GM19043 (cell line): Measurements from ENCODE around the gene PRSS57.
"Not testable (repeated sequence)": the region's sequence is repeated elsewhere in the genome, so short reads cannot be mapped to it uniquely, and the experiment has no call there.

ENCODE experiments used
- ATAC-seq: cut with Tn5 transposase; IDR thresholded peaks from one replicate; pipeline ENCODE4 v1.9.1; 2021; ENCODE audit warnings: low read depth; ENCODE audit not compliant: unreplicated experiment

The PRSS57 gene

DNA sequence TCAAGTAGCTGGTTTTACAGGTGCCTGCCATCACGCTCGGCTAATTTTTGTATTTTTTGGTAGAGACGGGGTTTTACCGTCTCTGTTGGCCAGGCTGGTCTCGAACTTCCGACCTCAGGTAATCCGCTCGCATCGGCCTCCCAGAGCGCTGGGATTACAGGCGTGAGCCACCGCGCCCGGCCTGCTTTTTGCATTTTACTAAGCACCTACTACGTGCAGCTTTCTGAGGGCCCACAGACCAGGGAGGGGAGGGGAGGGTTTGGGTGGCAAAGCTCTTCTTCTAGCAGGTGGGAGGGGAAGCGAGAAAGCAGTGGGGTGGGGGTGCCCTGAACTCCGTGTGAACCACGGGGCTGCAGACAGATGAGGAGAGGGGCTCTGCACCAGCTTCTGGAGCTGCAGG lies 28.5 kb upstream of the PRSS57 start:
- ATAC-seq: no peak

DNA sequence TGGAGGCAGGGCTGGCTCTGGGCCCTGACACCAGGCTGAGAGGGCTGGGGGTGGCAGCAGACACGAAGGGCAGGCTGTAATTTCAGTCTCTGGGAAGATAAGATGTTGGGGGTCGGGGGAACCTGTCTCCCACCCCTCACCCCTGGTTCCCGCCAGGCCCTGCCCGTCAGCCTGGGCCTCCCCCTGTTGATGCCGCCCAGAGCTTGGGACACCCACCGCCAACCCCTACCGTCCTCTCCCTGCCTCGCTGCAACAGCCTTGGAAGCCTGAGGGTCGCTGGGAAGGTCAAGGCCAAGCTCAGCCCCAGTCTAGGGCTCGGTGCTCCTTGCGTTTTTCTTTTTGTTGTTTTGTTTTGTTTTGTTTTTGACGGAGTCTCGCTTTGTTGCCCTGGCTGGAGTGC lies 28.0 kb upstream of the PRSS57 start:
- ATAC-seq: no peak

DNA sequence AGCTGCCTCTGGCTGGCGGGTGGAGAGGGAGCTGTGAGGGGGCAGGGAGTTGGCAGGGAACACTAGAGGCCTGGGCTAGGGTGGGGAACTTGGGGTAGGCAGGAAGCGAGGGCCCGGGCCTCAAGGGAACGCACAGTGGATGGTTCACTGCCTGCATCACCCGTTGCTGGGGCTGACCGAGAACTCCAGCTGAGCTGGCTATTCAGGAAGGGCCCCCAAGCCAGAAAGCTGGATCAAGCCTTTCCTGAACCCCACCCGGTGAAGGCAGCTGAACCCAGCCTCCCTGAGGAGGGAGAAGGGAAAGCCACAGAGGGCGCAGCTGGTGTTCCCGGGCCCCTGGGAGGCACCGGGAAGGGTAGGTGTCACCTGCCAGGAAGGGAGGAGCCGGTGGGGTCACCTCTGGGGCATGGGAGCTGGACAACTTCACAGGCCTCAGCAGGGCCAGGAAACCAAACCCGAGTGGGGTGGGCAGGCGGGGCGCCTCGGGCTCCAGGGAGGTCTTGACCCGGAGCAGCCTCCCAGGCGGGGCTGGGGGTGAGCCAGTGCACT lies 27.4 kb upstream of the PRSS57 start:
- no peak for ATAC-seq

DNA sequence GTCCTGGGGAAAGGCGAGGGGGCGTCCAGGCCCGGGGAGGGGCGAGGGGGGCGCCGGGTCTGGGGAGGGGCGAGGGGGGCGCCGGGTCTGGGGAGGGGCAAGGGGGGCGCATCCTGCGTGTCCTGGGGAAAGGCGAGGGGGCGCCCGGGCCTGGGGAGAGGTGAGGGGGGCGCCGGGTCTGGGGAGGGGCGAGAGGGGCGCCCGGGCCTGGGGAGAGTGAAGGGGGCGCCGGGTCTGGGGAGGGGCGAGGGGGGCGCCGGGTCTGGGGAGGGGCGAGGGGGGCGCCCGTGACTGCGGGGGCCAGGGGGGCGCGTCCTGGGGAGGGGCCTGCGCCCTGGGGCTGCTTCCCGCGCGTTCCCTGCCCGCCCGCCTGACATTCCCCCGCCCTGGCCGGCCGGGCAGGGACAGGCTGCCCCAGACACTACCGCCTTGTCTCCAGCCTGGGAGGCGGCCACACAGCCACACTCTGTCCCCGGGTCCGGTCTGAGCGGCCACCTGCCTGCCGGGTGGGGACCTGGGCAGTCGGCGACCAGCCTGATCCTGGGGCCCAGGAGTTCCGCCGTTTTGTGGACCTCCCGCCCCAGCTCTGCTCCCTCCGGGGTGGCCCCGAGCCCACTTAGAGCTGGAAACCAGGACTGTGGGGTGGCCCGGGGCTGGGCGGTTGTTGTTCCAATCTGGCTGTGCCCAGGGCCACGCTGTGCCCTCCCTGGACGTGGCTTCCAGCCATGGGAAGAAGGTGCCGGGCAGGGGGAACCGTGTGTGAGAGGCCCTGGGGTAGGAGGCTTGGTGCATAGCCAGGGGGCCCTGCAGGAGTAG lies 25.3 kb upstream of the PRSS57 start:
- ATAC-seq: no peak

DNA sequence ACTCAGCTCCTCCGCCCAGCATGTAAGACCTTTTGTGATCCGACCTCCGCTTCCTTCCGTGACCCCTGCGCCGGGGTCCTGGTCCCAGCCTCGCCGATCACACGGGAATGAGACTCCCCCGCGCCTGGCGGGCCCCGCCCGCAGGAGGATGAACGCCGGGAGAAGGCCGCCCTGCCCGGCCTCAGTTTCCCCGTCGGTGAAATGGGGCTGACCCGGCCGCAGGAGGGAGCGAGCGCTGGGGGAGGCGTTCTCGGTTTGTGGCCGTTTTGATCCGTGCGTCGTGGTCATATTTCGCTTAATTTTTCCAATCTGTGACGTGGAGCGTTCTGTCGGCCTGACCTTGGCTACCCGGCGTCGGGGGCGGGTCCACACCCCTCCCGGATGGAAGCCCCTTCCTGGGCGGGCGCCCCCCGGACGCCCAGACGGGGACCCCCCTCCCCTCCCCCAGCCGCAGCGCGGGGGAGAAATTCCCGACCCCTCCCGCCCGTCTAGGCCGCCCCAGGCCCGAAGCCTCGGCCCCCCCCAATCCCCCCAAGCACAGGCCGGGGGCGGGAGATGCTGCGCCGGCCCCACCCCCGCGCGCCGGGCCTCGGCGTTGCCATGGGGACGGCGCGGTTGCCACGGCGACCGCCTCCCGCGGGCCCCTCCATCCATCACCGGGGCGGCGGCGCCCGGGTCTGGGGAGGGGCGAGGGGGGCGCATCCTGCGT lies 24.5 kb upstream of the PRSS57 start:
- ATAC-seq: no peak

DNA sequence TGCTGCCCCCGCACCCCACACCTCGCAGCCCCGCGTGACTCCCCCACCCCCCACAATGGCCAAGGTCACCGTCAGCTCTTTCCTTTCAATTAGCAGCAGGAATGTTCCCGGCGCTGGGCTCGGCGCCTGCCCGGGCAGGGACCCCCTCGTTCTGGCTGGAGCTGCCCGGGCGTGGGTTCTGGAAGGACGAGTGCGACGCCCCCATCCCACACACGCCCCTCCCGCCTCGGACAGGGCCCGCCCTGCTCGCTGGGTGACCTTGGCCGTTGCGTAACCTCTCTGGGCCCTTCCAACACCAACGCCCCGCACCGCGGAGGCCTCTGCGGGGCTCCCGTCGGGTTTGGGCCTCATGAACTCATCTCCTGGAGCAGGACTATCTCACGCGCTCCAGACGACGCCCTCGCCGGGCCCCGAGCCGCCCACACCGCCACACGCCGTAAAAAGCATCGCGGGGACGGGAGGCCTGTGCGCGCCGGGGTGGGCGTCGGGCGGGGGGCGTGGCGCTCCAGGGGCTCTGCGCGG lies 23.8 kb upstream of the PRSS57 start:
- ATAC-seq: no peak

DNA sequence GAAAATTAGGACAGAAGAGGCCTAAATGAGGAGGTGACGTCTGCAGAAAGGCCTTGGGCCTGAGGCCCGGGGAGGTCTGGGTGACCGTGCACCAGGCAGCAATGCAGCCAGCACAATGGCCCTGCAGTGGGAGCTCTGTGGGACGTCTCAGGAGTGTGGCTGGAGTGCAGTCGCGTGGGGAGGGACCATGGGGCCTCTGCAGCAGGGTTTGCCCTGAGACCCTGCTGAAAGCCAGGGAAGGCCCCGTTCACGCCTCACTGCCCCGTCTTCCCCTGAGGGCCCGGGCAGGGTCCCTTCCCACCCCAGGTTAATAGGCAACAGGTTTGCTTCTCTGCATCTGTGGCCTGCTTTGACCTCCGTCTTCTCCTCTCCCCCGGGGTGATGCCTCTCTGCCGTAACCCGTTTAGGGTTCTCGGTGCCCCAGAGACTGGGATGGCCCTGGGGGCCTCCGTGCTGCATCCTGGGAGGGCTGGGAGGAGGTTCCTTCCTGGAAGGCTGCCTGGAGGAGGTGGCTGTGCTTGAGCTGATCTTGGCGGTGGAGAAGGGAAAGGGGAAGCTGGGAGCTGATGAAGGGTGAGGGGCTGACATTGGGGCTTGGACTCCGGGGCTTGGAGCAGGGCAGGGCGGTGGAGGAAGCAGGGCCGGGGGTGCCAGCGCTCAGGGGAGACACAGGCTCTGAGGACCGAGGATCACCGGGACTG lies 23.1 kb upstream of the PRSS57 start:
- ATAC-seq: no peak

DNA sequence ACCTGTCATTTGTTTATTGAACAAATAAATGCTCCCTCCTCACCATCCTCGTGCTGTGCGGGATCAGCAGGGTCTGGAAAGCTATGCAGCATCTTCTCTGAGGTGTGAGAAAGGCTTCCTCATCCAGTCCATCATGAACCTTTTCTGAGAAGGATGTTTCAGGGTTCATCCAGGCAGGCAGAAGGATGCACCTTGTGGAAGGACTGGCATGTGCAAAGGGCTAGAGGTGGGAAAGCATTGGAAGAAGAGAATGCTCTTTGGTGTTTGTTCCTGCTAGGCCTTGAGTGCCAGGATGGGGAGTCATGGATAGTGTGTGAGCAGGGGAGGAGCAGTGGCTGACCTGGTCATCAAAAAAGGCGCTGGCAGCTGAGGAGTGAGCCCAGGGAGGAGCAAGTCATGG lies 20.1 kb upstream of the PRSS57 start:
- no peak for ATAC-seq

DNA sequence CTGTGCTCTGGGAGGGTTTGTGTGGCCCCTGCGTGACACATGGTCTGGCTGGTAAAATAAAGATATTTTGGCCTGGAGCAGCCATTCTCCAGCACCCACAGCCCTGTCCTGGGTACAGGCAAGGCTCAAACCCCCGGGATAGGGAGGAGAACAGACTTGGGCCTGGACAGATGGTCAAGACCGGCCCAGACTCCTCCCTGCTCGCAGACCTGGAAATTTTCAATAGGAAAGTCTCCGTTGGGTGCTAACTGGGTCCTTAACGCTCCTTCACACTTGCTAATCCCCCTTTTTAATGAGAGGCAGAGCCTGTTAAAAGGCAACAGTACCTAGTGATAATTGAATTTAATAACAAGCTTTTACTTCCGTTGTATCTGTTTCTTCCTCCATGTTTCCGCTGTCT lies 16.0 kb upstream of the PRSS57 start:
- ATAC-seq: no peak

DNA sequence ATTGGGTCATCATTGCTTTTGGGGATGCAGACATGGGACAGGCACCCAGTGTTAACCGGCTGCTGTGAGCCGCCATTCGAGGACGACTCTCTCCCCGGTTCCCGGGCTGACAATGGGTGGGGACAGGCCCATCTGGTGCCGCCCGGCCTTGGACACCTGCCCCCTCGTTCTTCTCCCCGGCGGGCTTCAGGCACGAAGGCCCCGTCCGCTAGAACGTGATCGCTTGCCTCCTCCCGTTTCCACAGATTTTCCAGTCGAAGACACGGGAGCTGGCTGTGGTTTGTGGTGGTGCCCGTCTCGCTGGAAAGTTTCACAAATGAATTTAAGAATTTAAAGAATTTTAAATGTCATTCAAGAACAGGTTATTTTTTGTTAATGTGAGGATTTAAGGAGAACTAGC lies 15.5 kb upstream of the PRSS57 start:
- no peak for ATAC-seq

DNA sequence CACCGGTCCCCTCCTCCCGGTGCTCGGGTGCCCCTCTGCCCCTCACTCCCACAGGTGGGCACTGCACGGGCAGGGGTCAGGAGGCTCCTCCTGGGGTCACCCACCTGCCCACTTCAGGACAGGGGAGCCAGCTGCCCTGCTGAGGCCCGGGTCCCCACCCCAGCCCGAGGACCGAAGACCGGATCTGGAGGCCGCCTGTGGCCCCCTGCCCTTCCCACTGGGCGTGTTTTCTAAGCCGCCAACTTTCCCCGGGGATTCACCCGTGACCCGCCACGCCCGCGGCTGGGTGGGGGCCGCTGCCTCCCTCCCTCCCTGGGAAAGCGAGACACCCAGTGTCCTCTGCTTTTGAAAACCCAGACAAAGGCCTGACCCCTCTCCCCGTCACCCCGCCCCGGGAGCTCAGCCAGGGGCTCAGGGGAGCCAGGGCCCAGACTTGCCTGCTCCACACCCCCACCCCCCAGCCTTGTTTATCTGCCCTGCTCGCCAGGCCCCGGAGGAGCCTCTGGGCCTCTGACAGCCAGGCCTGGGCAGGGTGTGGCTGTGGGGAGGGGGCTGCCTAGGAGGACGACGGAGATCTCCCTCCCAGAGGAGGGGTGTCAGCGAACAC lies 14.8 kb upstream of the PRSS57 start:
- no peak for ATAC-seq

DNA sequence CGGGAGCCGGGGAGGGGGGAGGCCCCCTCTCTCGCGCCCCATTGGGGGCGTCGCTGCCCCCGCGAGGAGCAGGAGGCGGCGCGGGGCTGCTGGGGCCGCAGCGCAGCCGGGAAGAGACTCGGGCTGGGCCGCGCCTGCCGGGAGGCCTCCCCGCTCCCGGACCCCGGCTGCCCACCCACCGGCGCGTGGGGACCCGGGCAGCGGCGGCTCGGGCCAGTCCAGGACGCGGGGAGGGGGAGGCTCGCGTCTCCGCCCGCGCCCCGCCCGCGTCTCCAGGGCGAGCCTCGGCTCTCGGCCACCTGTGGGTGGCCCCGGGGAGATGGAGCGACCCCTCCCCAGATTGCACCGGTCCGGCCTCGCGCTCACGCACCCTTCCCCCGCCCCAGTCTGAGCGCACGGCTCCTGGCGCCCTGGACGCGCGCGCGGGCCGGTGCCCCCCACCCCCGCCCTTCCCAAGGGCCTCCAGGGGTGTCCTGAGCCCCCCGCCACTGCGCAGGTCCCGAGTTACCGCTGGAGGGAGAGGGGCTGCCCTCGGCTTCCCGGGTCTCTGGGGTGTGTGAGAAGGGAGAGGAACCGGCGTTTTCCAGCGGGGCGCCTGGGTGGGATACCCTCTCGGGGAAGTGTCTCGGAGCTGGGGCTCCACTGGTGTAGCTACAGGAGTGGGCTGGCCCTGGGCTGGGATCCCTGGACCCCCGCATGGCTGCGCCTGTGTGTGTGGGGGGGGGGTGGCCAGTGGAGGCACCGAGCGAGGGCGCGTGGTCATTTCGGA lies 14.1 kb upstream of the PRSS57 start:
- ATAC-seq: no peak

DNA sequence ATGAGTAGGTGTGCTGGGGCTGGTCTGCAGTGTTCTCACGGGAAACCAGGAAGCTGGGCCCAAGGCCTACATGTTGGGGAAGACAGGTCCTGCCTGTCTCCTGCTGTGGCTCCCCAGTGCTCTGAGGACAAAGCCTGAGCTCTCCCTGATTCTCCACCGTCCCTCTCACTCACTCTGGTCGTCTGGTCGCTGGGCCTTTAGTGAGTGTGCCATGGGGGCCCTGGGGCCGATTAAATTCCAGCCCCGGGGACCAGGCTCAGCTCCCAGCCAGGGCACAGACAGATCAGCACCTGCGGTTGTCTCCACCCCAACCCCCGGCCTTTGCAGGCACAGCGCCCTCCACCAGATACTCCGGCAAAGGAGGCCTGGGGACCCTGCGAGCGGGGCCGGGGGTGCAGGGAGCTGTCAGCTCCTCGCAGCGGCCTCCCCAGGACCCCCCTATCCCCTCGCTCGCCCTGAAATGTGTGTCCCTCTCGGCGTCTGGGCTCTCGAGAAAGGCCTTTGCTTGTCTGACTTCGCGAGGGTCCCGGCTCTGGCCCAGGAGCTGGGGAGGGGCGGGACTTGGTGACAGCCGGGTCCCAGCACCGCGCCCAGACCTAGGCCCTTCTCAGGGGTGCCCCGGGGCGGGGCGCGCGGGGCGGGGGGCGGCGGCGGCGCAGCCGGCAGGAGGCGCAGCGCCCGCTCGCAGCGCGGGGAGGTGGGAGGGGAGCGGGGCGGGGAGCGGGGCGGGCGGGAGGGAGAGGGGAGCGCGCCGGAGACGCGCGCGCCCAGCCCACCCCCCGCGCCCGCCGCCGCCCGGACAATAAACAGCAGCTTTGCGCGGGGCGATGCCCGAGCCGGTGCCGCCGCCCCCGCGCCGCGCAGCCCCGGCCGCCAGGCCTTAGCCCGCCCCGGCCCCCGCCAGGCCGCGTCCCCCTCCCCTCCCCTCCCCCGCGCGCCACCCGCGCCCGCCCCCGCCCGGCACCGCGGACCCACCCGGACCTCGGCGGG lies 13.2 kb upstream of the PRSS57 start, which contains the start of gene PALM:
Gene PALM (plus strand): TSS at position 782 of the 990 bp plus-strand sequence. CDS start 212 bp downstream, outside the sequence.
- no peak for ATAC-seq

DNA sequence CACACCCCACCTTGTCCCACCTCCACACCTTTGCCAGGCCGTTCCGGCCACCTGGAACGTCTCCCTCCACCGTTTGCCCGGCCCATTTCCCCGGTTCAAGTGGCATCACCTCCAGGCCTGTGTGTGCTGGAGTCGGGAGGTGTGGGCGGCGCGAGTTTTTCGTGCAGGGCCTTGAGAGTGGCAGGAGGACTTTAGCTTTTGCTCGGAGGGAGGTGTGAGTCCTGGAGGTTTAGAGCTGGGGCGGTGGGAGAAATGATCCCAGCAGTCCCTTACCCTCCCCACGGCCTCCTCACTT lies 9.1 kb upstream of the PRSS57 start:
- ATAC-seq: no peak

DNA sequence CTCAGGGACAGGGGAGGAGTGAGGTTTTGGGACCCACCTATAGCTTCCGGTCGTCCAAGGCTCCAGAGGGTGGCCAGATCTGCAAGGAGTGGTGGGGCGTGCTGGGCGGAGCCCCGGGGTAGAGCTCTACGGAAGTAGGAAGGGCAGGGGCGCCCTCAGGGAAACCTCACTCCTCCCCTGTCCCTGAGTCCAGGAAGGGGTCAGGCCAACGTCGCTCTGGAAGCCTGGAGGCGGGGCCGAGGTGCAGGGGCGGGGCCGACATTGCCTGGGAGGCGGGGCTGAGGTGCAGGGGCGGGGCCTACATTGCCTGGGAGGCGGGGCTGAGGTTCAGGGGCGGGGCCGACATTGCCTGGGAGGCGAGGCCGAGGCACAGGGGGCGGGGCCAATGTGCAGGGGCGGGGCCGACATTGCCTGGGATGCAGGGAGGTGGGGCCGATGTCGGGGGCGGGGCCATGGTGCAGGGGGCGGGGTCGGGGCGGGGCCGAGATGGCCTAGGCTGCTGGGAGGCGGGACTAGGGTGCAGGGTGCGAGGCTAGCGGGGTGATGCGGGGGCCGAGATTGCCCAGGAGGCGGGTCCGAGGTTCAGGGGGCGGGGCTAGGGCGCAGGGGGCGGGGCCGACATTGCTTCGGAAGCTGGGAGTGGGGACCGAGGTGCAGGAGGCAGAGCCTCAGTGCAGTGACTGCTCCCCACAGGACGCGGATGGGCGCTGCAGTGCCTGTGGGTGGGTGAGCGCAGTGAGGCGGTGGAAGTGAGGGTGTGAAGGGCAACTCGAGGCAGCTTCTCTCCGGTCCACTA lies 8.6 kb upstream of the PRSS57 start:
- ATAC-seq: no peak

DNA sequence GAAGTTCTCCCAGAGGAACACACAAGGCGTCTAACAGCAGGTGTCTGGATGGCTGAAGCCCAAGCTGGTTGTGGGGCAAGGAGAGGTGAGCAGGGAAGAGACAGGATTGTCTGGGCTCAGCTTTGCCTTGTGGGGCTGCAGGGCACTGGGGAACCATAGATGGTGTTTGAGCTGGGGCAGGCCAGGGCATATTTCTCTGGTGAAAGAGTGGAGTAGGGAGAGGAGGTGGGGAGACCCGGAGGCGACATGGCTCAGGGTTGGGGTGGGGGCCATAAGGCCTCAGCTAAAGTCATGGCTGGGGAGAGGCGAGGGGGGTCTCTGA lies 8.0 kb upstream of the PRSS57 start:
- no peak for ATAC-seq

DNA sequence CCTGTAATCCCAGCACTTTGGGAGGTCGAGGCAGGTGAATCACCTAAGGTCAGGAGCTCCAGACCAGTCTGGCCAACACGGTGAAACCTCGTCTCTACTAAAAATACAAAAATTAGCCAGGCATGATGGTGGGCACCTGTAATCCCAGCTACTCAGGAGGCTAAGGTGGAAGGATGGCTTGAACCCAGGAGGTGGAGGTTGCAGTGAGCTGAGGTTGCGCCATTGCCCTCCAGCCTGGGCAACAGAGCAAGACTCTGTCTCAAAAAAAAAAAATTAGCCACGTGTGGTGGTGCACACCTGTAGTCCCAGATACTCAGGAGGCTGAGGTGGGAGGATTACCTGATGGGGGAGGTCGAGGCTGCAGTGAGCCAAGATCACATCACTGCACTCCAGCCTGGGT lies 7.6 kb upstream of the PRSS57 start:
- not testable (repeated sequence) for ATAC-seq

DNA sequence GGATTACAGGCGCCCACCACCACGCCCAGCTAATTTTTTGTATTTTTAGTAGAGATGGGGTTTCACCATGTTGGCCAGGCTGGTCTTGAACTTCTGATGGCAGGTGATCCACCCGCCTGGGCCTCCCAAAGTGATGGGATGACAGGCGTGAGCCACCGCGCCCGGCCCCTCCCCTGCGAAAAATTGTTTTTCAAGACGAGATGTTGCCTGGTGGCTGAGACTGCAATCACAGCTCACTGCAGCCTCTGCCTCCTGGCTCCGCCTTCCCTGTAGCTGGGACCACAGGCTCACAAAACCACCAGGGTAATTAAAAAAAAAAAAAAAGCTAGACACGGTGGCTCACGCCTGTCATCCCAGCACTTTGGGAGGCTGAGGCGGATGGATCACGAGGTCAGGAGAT lies 4.6 kb upstream of the PRSS57 start:
- not testable (repeated sequence) for ATAC-seq
